GM12878 (cell line): ENCODE data around the gene USP4. TPM values are rescaled to one million over a fixed set of nuclear protein-coding genes. Genes with fewer than 3 reads are reported as not detected.

Experiments
- ASH2L ChIP-seq: fragments of 300-600, 200-600 bp; sonication (generic); IDR thresholded peaks from 2 replicates; pipeline ENCODE4 v1.6.1; 2017; ENCODE audit warnings: low read depth, mild to moderate bottlenecking, borderline replicate concordance
- ATF7 ChIP-seq: fragments of 450-650 bp; IDR thresholded peaks from 2 replicates; pipeline ENCODE4 v1.6.1; 2016; ENCODE audit warnings: low read depth, mild to moderate bottlenecking
- BACH1 ChIP-seq: fragments of 450-650 bp; IDR thresholded peaks from 2 replicates; pipeline ENCODE4 v1.6.1; 2017; ENCODE audit warnings: mild to moderate bottlenecking, borderline replicate concordance
- CBFB ChIP-seq: IDR thresholded peaks from 2 replicates; pipeline ENCODE4 v1.6.1; 2016; ENCODE audit warnings: antibody characterized with exemption, low read depth
- CBX5 ChIP-seq: sonication (generic); IDR thresholded peaks from 2 replicates; pipeline ENCODE4 v1.6.1; 2016; ENCODE audit warnings: low read depth, moderate library complexity, mild to moderate bottlenecking, inconsistent platforms
- HCFC1 ChIP-seq: fragments of 150-350 bp; IDR thresholded peaks from 2 replicates; pipeline ENCODE4 v1.6.1; 2014; ENCODE audit warnings: low read length
- IKZF2 ChIP-seq, 2 experiments: fragments of 450-650 bp; IDR thresholded peaks; 2 replicates each; pipeline ENCODE4 v1.6.1; 2017; ENCODE audit warnings: mild to moderate bottlenecking in 2 of 2, moderate library complexity in 2 of 2
- MEF2B ChIP-seq: fragments of 450-650 bp; IDR thresholded peaks from 2 replicates; pipeline ENCODE4 v1.6.1; 2018; ENCODE audit warnings: mild to moderate bottlenecking, moderate library complexity; ENCODE audit not compliant: partially characterized antibody, poor library complexity, severe bottlenecking
- PAX5 ChIP-seq: IDR thresholded peaks from 2 replicates; pipeline ENCODE4 v1.6.1; 2011; ENCODE audit warnings: low read depth, low read length, borderline replicate concordance
- POLR2AphosphoS2 ChIP-seq: IDR thresholded peaks from 2 replicates; pipeline ENCODE4 v1.6.1; 2011; ENCODE audit warnings: low read depth, mild to moderate bottlenecking, low read length, improper control_type of control experiment, moderate library complexity
- RAD51 ChIP-seq: fragments of 450-650 bp; IDR thresholded peaks from 2 replicates; pipeline ENCODE4 v1.6.1; 2016; ENCODE audit warnings: moderate library complexity, mild to moderate bottlenecking, inconsistent platforms
- RBBP5 ChIP-seq: fragments of 200-600 bp; sonication (generic); conservative IDR thresholded peaks from 2 replicates; pipeline ENCODE4 v1.6.1; 2016
- RELA ChIP-seq: fragments of 450-650 bp; IDR thresholded peaks from 2 replicates; pipeline ENCODE4 v1.8.0; 2014; ENCODE audit warnings: borderline replicate concordance; ENCODE audit not compliant: partially characterized antibody
- RELB ChIP-seq: fragments of 450-650 bp; IDR thresholded peaks from 2 replicates; pipeline ENCODE4 v1.6.1; 2017; ENCODE audit warnings: low read depth, mild to moderate bottlenecking, moderate library complexity
- RUNX3 ChIP-seq: IDR thresholded peaks from 2 replicates; pipeline ENCODE4 v1.6.1; 2012; ENCODE audit warnings: low read length, inconsistent platforms
- SIX5 ChIP-seq: IDR thresholded peaks from 2 replicates; pipeline ENCODE4 v1.6.1; 2011; ENCODE audit warnings: mild to moderate bottlenecking, low read depth, low read length, moderate library complexity; ENCODE audit not compliant: severe bottlenecking
- SMAD1 ChIP-seq: fragments of 450-650 bp; IDR thresholded peaks from 2 replicates; pipeline ENCODE4 v1.6.1; 2018; ENCODE audit warnings: mild to moderate bottlenecking, low read depth; ENCODE audit not compliant: partially characterized antibody
- SP1 ChIP-seq: IDR thresholded peaks from one replicate; pipeline ENCODE4 v1.6.1; 2011; ENCODE audit warnings: low read depth, low read length
- SREBF1 ChIP-seq: IDR thresholded peaks from 2 replicates; pipeline ENCODE4 v1.6.1; 2012; ENCODE audit warnings: mild to moderate bottlenecking, low read length
- STAT1 ChIP-seq: fragments of 450-650 bp; conservative IDR thresholded peaks from 2 replicates; pipeline ENCODE4 v1.6.1; 2014; ENCODE audit warnings: antibody characterized with exemption, mild to moderate bottlenecking
- SUZ12 ChIP-seq: fragments of 200-600 bp; sonication (generic); IDR thresholded peaks from one replicate; pipeline ENCODE4 v1.6.1; 2018; ENCODE audit warnings: antibody characterized with exemption, mild to moderate bottlenecking; ENCODE audit not compliant: unreplicated experiment
- TCF3 ChIP-seq: IDR thresholded peaks from 2 replicates; pipeline ENCODE4 v1.6.1; 2012; ENCODE audit warnings: low read depth, mild to moderate bottlenecking, low read length, borderline replicate concordance; ENCODE audit not compliant: insufficient read depth
- ZNF207 ChIP-seq: fragments of 450-650 bp; IDR thresholded peaks from 2 replicates; pipeline ENCODE4 v1.6.1; 2014; ENCODE audit warnings: antibody characterized with exemption, mild to moderate bottlenecking, borderline replicate concordance
- ZNF622 ChIP-seq: fragments of 450-650 bp; IDR thresholded peaks from 2 replicates; pipeline ENCODE4 v1.6.1; 2017; ENCODE audit warnings: mild to moderate bottlenecking, inconsistent platforms
- ZNF687 ChIP-seq: fragments of 450-650 bp; IDR thresholded peaks from 2 replicates; pipeline ENCODE4 v1.6.1; 2017; ENCODE audit warnings: mild to moderate bottlenecking, moderate library complexity
- ZZZ3 ChIP-seq: IDR thresholded peaks from 2 replicates; pipeline ENCODE4 v1.6.1; 2011; ENCODE audit warnings: low read depth; ENCODE audit not compliant: control insufficient read depth, insufficient read length
- polyA plus RNA-seq, 11 experiments: library from polyadenylated mRNA; depleted of rRNA in 4 of 11; unstranded in 6 of 11; stranded (reverse) in 5 of 11; fragments of >200 nt; fragmentation: Nextera tagmentation in 4 of 11; fragmentation: Illumina TruSeq in 1 of 11; extraction: Ambion mirVana in 4 of 11; extraction: Trizol in 1 of 11; gene quantifications; 1 replicate in 1 of 11; 2 replicates in 10 of 11; pipeline versions ENCODE4 v1.2.1 to v1.2.3, GENCODE V29; 2011 to 2016; ENCODE audit warnings: inconsistent platforms in 2 of 11, missing spikeins in 2 of 11, low read depth in 1 of 11
- total RNA-seq, 4 experiments: library from RNA; depleted of rRNA in 3 of 4; stranded (reverse); fragments of >200 nt in 3 of 4; fragmentation: Illumina TruSeq in 1 of 4; extraction: Trizol in 1 of 4; gene quantifications; 2 replicates each; pipeline versions ENCODE4 v1.2.1 to v1.2.3, GENCODE V29; 2013 to 2021
- TF ChIP-seq, protein P1 (sequence below), 3 experiments: IDR thresholded peaks in 2 of 3; conservative IDR thresholded peaks in 1 of 3; 2 replicates each; pipeline ENCODE4 v1.5.1; 2011; ENCODE audit warnings: low read depth in 3 of 3, low read length in 3 of 3, mild to moderate bottlenecking in 3 of 3, control low read depth in 2 of 3, moderate library complexity in 2 of 3, inconsistent platforms in 1 of 3, mixed read lengths in 1 of 3; ENCODE audit not compliant: control insufficient read depth in 2 of 3, insufficient read depth in 1 of 3; ENCODE audit errors: extremely low read depth in 1 of 3

The USP4 gene
- total and polyA plus RNA-seq, 10 of the 15 experiments (the other 5 are each of a cell fraction or from before 2014, with no cell fraction given): 26.5 to 77.1 (median 66.0) TPM

DNA sequence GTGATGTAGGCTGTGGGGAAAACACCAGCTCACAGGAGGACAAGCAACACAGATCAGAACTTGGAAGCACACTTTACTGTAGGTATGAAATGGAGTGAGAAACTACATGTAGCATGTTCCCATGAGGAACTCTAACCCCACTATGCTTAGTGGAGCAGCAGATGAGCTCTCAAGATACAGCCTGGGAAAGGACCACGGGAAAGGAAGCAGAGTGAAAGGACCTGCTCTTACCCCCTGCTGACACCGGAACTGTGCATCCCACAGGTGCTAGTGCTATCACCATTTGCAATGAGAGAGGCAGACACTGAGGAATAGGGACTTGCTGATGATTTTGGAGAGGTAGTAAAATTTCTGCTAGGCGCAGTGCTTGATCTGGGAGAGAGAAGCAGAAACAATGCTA, 28.6 kb downstream of the USP4 start (continued):
- TF ChIP-seq, protein P1, sequence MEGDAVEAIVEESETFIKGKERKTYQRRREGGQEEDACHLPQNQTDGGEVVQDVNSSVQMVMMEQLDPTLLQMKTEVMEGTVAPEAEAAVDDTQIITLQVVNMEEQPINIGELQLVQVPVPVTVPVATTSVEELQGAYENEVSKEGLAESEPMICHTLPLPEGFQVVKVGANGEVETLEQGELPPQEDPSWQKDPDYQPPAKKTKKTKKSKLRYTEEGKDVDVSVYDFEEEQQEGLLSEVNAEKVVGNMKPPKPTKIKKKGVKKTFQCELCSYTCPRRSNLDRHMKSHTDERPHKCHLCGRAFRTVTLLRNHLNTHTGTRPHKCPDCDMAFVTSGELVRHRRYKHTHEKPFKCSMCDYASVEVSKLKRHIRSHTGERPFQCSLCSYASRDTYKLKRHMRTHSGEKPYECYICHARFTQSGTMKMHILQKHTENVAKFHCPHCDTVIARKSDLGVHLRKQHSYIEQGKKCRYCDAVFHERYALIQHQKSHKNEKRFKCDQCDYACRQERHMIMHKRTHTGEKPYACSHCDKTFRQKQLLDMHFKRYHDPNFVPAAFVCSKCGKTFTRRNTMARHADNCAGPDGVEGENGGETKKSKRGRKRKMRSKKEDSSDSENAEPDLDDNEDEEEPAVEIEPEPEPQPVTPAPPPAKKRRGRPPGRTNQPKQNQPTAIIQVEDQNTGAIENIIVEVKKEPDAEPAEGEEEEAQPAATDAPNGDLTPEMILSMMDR (IDR thresholded peaks at IDR 0.05 in 2 of 3, conservative IDR thresholded peaks at IDR 0.05 in 1 of 3; ENCODE audit: control insufficient read depth in 2 of 3, extremely low read depth in 1 of 3, insufficient read depth in 1 of 3, low read depth in 3 of 3, low read length in 3 of 3): no peak
- TF ChIP-seq SREBF1 (no peak), RAD51 (no peak), SUZ12 (no peak), ZNF687 (peak; percentile 24; the same call in 1 of the 2 replicates), ZNF207 (no peak), HCFC1 (no peak), SP1 (no peak), RUNX3 (peak; percentile 40), CBFB (no peak), PAX5 (no peak), MEF2B (peak; percentile 88), POLR2AphosphoS2 (no peak), SIX5 (no peak), STAT1 (no peak), ATF7 (peak; percentile 15; the same call in 1 of the 2 replicates), ASH2L (no peak), CBX5 (no peak), RBBP5 (no peak), RELB (no peak), SMAD1 (no peak), BACH1 (no peak), RELA (no peak), ZNF622 (no peak), IKZF2 (IDR thresholded peaks at IDR 0.05) (no peak), ZZZ3 (no peak), TCF3 (no peak)
